Left forelimb (tissue), 1 donor: ENCODE results near the gene ZFPM1.

Experiments used
- DNase-seq: peaks from one replicate; pipeline ENCODE4 v3.0.0-alpha.2; 2018; ENCODE audit warnings: low spot score

Gene ZFPM1

DNA sequence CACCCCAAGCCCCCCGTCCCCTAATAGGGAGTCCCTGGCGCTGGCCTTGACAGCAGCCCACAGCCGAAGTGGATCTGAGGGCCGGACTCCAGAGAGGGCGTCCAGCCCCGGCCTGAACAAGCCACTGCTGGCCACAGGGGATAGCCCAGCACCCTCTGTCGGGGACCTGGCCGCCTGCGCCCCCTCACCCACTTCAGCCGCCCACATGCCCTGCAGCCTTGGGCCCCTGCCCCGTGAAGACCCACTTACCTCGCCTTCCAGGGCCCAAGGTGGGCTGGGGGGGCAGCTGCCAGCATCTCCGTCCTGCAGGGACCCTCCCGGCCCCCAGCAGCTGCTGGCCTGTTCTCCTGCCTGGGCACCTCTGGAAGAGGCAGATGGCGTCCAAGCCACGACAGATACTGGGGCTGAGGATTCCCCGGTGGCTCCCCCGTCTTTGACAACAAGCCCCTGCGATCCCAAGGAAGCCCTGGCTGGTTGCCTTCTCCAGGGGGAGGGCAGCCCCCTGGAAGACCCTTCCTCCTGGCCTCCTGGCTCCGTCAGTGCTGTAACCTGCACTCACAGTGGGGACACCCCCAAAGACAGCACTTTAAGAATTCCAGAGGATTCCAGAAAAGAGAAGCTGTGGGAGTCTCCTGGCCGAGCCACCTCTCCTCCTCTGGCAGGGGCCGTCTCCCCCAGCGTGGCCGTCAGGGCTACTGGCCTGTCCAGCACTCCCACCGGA lies 19.3 kb upstream of the ZFPM1 start:
- DNase-seq: no peak

DNA sequence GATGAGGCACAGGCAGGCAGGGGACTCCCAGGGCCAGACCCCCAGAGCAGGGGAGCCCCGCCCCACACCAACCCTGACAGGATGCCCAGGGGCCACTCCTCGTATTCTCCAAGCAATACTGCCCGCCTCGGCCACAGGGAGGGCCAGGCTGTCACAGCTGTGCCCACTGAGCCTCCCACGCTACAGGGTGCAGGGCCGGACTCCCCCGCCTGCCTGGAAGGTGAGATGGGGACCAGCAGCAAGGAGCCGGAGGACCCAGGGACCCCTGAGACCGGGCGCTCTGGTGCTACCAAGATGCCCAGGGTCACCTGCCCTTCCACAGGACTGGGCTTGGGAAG lies 18.8 kb upstream of the ZFPM1 start:
- no peak for DNase-seq

DNA sequence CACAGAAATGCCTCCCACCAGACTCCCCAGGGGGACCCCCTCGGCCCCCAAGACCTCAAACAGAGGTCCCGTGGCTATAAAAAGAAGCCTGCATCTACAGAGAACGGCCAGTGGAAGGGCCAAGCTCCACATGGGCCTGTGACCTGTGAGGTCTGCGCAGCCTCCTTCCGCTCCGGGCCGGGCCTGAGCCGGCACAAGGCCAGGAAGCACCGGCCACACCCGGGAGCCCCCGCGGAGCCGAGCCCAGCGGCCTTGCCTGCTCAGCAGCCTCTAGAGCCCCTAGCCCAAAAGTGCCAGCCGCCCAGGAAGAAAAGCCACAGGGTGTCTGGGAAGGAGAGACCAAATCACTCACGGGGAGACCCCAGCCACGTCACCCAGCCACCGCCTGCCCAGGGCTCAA lies 18.3 kb upstream of the ZFPM1 start:
- DNase-seq: no peak

DNA sequence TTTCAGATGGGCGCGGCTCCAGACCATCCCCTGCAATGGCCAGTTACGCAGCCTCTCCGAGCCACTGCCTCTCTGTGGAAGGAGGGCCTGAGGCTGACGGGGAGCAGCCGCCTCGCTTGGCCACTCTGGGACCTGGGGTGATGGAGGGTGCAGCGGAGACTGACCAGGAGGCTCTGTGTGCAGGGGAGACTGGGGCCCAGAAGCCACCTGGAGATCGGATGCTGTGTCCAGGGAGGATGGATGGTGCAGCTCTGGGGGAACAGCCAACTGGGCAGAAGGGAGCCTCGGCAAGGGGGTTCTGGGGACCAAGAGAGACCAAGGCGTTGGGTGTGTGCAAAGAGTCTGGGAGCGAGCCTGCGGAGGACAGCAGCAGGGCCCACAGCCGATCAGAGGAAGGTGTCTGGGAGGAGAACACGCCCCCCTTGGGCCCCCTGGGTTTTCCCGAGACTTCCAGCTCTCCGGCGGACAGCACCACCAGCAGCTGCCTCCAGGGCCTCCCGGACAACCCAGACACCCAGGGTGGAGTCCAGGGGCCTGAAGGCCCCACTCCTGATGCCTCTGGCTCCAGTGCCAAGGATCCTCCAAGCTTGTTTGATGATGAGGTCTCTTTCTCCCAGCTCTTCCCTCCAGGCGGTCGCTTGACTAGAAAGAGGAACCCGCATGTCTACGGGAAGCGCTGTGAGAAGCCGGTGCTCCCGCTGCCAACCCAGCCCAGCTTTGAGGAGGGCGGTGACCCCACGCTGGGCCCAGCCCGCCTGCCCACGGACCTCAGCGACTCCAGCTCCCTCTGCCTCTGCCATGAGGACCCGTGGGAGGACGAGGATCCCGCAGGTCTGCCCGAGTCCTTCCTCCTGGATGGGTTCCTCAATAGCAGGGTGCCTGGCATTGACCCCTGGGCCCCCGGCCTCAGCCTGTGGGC lies 17.4 kb upstream of the ZFPM1 start:
- no peak for DNase-seq

DNA sequence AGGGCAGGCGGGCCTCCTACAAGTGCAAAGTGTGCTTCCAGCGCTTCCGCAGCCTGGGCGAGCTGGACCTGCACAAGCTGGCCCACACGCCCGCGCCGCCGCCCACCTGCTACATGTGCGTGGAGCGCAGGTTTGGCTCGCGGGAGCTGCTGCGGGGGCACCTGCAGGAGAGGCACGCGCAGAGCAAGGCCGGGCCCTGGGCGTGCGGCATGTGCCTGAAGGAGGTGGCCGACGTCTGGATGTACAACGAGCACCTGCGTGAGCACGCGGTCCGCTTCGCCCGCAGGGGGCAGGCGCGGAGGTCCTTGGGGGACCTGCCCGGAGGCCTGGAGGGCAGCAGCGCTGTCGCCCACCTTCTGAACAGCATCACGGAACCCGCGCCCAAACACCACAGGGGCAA lies 16.3 kb upstream of the ZFPM1 start:
- no peak for DNase-seq

DNA sequence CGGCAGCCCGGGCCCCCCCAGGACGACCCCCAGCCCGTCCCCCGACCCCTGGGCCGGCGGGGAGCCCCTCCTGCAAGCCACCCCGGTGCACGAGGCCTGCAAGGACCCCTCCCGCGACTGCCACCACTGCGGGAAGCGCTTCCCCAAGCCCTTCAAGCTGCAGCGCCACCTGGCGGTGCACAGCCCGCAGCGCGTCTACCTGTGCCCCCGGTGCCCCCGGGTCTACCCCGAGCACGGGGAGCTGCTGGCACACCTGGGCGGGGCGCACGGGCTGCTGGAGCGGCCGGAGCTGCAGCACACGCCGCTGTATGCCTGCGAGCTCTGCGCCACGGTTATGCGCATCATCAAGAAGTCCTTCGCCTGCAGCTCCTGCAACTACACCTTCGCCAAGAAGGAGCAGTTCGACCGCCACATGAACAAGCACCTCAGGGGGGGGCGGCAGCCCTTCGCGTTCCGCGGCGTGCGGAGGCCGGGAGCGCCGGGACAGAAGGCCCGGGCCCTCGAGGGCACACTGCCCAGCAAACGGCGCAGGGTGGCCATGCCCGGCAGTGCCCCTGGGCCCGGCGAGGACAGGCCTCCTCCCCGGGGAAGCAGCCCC lies 15.6 kb upstream of the ZFPM1 start:
- DNase-seq: no peak

DNA sequence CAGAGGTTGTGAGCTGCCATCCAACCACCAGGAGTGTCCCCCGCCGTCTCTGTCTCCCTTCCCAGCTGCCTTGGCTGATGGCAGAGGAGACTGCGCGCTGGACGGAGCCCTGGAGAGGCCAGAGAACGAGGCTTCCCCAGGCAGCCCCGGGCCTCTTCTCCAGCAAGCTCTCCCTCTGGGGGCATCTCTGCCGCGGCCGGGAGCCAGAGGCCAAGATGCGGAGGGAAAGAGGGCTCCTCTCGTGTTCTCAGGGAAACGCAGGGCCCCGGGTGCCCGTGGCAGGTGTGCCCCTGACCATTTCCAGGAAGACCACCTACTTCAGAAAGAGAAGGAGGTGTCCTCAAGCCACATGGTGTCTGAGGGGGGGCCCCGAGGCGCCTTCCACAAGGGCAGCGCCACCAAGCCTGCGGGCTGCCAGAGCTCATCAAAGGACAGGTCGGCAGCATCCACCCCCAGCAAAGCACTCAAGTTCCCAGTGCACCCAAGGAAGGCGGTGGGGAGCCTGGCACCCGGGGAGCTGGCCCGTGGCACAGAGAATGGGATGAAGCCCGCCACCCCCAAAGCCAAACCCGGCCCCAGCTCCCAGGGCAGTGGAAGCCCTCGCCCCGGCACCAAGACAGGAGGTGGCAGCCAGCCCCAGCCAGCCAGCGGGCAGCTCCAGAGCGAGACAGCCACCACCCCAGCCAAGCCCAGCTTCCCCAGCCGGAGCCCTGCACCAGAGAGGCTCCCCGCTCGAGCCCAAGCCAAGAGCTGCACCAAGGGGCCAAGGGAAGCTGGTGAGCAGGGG lies 14.8 kb upstream of the ZFPM1 start:
- no peak for DNase-seq

DNA sequence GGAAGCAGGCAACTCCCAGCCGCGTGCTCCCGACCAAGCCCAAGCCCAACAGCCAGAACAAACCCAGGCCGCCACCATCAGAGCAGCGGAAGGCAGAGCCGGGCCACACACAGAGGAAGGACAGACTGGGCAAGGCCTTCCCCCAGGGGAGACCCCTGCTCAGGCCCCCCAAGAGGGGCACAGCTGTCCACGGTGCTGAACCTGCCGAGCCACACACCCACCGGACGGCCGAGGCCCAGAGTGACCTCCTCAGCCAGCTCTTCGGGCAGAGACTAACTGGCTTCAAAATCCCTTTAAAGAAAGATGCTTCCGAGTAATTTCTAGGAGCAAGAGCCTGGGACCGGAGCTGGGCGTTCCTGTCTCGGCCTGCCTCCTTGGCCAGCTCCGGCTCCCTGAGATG lies 14.1 kb upstream of the ZFPM1 start:
- DNase-seq: no peak

DNA sequence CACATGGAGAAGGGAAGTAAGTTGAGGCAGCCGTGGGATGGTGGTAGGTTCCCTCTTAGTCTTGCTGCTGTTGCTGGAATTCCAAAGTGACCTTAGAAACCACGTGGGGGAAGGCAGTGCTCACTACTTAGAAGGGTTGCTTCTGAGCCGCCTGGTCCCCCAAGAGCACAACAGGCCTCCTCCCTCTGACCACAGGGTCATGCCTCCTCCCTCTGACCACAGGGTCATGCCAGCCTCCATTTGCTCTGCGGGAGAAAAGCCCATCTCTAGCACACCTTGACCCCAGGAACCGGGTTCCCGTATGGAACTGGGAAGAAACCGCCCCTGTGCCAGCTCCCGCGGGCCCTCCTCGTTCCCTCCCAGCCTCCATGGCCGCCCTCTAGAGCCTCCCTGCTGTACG lies 13.4 kb upstream of the ZFPM1 start:
- DNase-seq: no peak

DNA sequence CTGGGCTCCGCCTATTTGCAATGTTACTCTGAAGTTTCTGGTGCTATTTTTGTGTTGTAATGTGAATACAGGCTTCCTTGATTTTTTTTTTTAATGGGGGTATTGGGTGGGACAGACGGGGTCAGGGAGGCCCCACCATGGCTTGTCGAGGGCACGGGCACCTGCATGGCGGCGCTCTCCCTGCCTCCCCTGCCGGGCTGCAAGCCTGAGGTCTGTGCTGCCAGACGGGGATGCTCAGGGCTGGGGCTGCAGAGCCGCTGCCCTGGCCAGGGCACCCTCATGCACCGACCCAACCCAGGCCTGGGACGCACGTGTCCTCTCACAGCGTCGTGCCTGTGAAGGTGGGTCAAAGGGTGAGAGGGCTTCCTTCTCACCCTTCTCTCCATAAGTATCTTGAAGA lies 13.0 kb upstream of the ZFPM1 start:
- no peak for DNase-seq

DNA sequence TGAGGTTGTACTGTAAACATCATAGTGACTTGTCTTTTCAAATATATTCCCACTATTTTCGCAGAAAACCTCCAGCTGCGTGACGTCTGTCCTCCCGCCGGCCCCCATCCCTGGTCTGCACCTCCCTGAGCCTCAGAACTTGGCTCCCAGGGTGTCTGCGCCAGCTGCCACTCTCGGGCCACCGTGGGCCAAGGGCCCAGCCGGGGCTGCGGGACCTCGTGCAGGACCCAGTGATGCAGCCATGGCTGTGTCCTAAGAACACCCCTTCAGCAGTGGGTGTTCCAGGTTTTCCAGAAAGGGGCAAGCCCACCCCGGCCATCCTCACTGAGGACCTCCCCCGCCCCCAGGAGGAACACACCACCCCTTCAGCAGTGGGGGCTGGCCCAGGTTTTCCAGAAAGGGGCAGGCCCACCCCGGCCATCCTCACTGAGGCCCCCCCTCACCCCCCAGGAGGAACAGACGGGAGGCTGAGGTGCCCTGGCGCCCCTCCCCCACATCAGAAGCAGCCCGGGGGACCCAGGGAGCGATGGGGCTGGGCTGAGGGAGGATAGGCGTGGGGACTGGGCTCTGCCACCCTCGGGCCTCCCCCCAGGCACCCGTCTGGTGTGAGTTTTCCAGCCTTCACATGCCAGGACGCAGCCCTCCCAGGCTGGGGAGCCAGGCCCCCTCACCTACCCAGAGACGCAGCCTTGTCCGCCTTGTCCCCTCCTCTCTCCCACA lies 12.2 kb upstream of the ZFPM1 start:
- no peak for DNase-seq

DNA sequence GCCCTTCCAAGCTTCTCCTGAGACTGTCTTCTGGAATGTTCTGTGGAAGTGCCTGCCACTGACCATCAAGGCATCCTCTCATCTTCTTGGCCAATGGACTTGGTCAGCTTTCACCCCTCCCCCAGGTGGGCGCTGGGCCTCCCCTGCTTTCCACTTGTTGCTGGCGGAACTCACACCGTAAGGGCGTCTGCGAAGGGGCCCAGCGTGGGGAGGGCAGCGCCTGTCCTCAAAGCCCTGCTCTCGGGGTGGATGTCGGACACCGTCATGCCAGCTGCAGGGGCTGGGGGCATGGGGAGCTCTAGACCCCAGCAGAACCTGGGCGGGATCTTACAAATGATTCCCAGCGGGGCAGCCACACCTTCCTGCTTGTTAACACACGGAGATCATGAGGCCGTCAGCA lies 11.6 kb upstream of the ZFPM1 start:
- no peak for DNase-seq

DNA sequence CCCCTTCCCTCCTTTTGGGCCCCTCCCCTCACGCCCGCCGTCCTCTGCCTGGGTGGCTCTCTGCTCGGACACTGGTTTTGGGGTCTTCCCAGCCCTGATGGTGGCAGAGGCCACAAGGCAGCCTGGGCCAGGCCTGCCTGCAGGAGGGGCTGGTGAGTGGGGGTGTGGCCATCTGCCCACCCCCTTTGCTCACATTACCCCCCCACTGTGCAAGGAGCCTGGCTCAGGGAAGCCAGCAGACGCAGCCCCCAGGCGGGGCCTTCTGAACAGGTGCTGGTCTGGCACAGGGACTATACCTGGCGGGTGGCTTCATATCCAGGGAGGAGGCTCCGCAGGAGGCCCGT lies 10.7 kb upstream of the ZFPM1 start:
- DNase-seq: no peak

DNA sequence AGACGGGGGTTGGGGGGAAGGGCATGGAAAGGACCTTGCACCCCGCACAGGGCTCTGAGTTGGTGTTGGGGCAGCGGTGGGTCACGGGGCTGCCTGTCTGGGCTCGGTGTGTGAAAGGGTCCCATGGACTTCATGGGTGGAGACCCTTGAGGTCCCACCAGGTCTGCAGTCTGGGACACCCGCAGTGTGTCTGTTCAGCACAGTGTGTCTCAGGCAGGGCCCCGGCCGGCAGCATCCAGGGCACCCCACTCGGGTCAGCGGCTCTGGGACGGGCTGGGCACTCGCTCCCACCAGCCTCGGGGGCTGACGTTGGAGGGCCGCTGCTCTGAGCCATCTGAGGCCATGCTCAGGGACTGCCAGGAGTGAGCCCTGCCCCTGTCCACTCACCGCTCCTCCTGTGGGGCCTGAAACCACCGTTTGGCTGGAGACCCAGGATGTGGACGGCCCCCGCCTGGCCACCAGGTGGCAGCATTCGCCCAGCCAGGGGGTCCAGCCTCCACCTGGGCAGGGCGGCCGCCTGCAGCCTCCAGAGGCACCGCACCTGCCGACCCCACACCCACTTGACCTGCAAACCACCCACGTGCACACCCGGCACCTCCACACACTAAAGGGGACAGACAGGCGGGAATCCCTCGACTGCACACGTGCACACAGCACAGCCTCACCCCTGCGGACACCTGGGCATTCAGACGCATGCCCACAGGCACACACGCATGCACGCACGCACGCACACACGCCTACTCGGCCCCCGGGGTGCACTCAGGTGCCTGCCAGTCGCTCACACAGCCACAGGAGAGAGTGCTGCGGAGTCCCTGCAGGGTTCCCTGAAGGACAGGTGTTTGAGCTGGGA lies 10.1 kb upstream of the ZFPM1 start:
- peak; percentile 86 for DNase-seq

DNA sequence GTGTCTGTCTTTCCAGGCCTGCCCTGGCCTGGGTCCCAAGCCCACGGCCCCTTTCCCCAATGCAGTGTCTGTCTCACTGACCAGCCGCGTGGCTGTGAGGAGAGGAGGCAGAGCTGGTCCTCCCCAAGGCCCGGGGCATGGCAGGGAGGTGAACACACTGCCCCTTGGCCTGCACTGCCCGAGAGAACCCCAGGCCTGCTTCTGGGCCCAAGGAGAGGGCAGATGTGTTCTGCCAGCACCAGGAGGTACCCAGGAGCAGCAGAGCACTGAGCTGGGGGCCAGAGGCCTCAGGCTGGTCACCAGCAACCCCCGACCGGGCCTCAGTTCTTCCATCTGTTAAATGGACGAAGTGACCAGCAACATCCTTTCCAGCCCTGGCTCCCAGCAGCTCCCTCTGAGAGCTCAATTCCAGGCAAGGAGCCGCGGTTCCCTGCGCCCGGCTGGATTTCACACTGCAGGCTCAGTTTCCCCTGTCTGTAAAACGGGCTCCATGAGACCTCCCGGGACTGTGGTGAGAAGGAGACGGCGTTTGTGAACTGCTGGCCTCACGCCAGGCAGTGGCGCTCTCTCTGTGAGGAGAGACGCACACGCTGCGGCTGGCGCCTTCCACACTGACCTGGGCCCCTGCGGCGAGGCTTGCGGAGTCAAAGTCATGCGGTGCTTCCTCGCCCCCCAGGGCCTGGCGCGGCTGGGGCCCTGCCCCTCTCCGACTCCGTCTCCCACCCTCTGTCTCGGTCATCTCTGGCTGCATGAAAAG lies 8.1 kb upstream of the ZFPM1 start:
- no peak for DNase-seq

DNA sequence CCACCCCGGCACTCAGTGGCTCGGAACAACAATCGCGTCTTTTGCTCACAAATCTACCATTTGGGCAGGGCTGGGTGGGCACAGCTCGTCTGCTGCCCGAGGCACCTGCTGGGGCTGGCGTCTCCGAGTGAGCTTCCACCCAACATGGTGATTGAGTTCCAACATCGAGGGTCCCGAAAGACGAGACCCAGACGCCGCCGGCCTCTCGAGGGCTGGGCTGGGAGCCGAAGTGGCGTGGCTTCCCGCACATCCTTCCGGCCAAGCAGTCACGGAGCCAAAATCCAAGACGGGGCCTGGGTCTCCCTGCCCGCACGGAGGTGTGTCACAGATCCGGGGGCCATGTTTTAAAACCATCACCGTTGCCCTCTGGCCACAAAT lies 7.5 kb upstream of the ZFPM1 start:
- DNase-seq: no peak

DNA sequence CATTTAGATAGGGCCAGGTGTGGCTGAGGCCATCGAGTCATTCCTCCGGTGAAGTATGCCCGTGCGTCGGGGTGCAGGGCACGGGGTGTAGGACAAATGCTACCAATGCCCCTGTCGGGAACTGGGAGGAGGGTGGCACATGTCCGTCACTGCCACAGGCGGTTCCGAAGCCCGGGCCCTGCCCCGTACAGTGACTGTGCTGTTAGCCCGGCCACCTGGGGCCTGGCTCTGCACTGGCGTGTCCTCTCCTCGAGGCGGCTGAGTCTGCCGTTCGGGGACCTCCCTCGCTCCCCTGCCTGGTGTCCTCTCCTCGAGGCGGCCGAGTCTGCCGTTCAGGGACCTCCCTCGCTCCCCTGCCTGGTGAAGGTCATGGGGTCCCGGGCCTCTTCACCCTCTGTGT lies 7.0 kb upstream of the ZFPM1 start:
- no peak for DNase-seq

DNA sequence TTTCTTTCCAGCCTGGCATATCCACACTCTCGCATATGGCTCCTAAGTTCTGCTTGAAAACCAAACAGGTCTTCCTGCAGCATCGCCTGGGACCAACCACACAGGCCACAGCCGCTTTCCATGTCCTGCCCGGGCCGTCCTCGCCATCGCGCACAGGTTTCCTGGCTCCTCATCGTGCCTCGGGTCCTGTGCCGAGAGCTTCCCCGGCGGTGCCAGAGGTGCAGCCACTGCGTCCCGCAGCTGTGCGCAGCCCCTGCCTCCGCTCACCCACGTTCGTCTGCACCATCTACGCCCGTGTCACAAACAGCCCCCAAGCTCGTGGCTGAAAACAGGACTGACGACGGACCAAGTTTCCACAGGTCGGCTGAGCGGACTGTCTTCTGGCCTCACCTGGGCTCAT lies 6.3 kb upstream of the ZFPM1 start:
- DNase-seq: no peak

DNA sequence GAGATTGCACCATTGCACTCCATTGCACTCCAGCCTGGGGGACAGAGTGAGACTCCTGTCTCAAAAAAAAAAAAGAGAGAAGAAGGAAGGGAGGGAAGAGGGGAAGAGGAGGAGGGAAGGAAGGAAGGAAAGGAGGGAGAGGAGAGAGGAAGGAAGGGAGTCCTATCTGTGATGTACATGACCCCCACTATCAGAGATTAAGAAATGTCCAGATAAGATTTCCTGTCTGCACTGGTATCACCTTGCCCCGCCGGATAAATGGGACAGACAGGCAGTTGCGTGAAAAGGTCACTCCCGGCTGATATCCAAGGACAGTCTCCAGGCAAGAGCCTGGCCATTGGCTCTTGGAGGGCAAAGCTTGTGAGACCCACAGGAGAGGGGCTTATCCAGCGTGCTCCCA lies 5.2 kb upstream of the ZFPM1 start:
- DNase-seq: no peak
